ENCODE results near the gene FUT2.
A peak's percentile ranks its signal among the peaks of the same experiment; 100 is the strongest.
"Not testable (repeated sequence)": the region's sequence is repeated elsewhere in the genome, so short reads cannot be mapped to it uniquely, and the experiment has no call there.

Gene FUT2

GRCh38 chr19:48705431-48705830 lies 9.7 kb downstream of the FUT2 start:
- DNase-seq = no peak

- no peak for DNase-seq
Observed at GRCh38 chr19:48708471-48708870, 12.7 kb downstream of the FUT2 start.

GRCh38 chr19:48711106-48711662 lies 15.4 kb downstream of the FUT2 start:
- no peak for DNase-seq

- DNase-seq = peak; percentile 58
Observed at GRCh38 chr19:48713041-48713863, 17.5 kb downstream of the FUT2 start.

GRCh38 chr19:48713864-48714755 lies 18.3 kb downstream of the FUT2 start:
- DNase-seq = peak; percentile 100

GRCh38 chr19:48714759-48715675 lies 19.2 kb downstream of the FUT2 start:
- no peak for DNase-seq

- DNase-seq = no peak
Observed at GRCh38 chr19:48715681-48716171, 20.0 kb downstream of the FUT2 start.

- peak; percentile 58 for DNase-seq
Observed at GRCh38 chr19:48716562-48717291, 21.0 kb downstream of the FUT2 start.

- DNase-seq = not testable (repeated sequence)
Observed at GRCh38 chr19:48718106-48718505, 22.3 kb downstream of the FUT2 start.

GRCh38 chr19:48718711-48719231 lies 23.0 kb downstream of the FUT2 start:
- DNase-seq = no peak

- DNase-seq = no peak
Observed at GRCh38 chr19:48719263-48720171, 23.7 kb downstream of the FUT2 start, which contains the start of gene MAMSTR. TSS of gene MAMSTR (minus strand) at chr19:48719725. CDS start at chr19:48719031, 694 bp downstream.

GRCh38 chr19:48720251-48720612 lies 24.5 kb downstream of the FUT2 start:
- no peak for DNase-seq

- DNase-seq = peak; percentile 99
Observed at GRCh38 chr19:48720613-48721296, 25.0 kb downstream of the FUT2 start.

- DNase-seq = no peak
Observed at GRCh38 chr19:48722196-48722708, 26.5 kb downstream of the FUT2 start.

- peak; percentile 92 for DNase-seq
Observed at GRCh38 chr19:48724796-48725753, 29.3 kb downstream of the FUT2 start.

GRCh38 chr19:48726556-48726955 lies 30.8 kb downstream of the FUT2 start:
- DNase-seq = peak; percentile 46

- DNase-seq = no peak
Observed at GRCh38 chr19:48728911-48729664, 33.3 kb downstream of the FUT2 start.
